NCI-H748 (cell line): Measurements from ENCODE around the gene GOLGA8R.
"Not testable (repeated sequence)": the region's sequence is repeated elsewhere in the genome, so short reads cannot be mapped to it uniquely, and the experiment has no call there.

Experiments used
- DNase-seq: peaks from one replicate; lab custom pipeline; 2025; ENCODE audit not compliant: unreplicated experiment; lab: John Stamatoyannopoulos, UW

Gene GOLGA8R

GRCh38 chr15:30414160-30414559 lies at the start of gene GOLGA8R:
GOLGA8R (minus strand) TSS chr15:30414260; CDS start chr15:30414162, 98 bp downstream.
- not testable (repeated sequence) for DNase-seq

- not testable (repeated sequence) for DNase-seq
Measured at GRCh38 chr15:30463849-30464248, 49.8 kb upstream of the GOLGA8R start.

GRCh38 chr15:30462176-30462575 lies 48.1 kb upstream of the GOLGA8R start:
- not testable (repeated sequence) for DNase-seq

GRCh38 chr15:30452702-30453101 lies 38.6 kb upstream of the GOLGA8R start:
- DNase-seq = not testable (repeated sequence)

- not testable (repeated sequence) for DNase-seq
Measured at GRCh38 chr15:30438348-30438747, 24.3 kb upstream of the GOLGA8R start.

GRCh38 chr15:30435878-30436277 lies 21.8 kb upstream of the GOLGA8R start:
- not testable (repeated sequence) for DNase-seq

- not testable (repeated sequence) for DNase-seq
Measured at GRCh38 chr15:30420723-30421122, 6.7 kb upstream of the GOLGA8R start.

- DNase-seq = not testable (repeated sequence)
Measured at GRCh38 chr15:30407636-30408035, 6.4 kb downstream of the GOLGA8R start.

GRCh38 chr15:30398988-30399387 lies 15.1 kb downstream of the GOLGA8R start:
- DNase-seq = not testable (repeated sequence)

- DNase-seq = not testable (repeated sequence)
Measured at GRCh38 chr15:30393664-30393991, 20.4 kb downstream of the GOLGA8R start.

GRCh38 chr15:30392766-30393663 lies 21.0 kb downstream of the GOLGA8R start, which contains the start of gene CHRFAM7A:
CHRFAM7A (minus strand) TSS chr15:30393540; CDS start chr15:30383351, 10,189 bp downstream.
- DNase-seq = not testable (repeated sequence)

GRCh38 chr15:30386318-30386887 lies 27.7 kb downstream of the GOLGA8R start:
- DNase-seq = not testable (repeated sequence)

GRCh38 chr15:30377082-30377413 lies 37.0 kb downstream of the GOLGA8R start:
- DNase-seq = not testable (repeated sequence)

- DNase-seq = not testable (repeated sequence)
Measured at GRCh38 chr15:30376375-30377081, 37.5 kb downstream of the GOLGA8R start.

- not testable (repeated sequence) for DNase-seq
Measured at GRCh38 chr15:30375872-30376271, 38.2 kb downstream of the GOLGA8R start.

- DNase-seq = not testable (repeated sequence)
Measured at GRCh38 chr15:30374862-30375261, 39.2 kb downstream of the GOLGA8R start.

- DNase-seq = not testable (repeated sequence)
Measured at GRCh38 chr15:30368271-30368670, 45.8 kb downstream of the GOLGA8R start.

- DNase-seq = not testable (repeated sequence)
Measured at GRCh38 chr15:30367246-30367645, 46.8 kb downstream of the GOLGA8R start.

- DNase-seq = not testable (repeated sequence)
Measured at GRCh38 chr15:30361404-30361803, 52.7 kb downstream of the GOLGA8R start.

- not testable (repeated sequence) for DNase-seq
Measured at GRCh38 chr15:30360990-30361389, 53.1 kb downstream of the GOLGA8R start.

- not testable (repeated sequence) for DNase-seq
Measured at GRCh38 chr15:30355043-30355442, 59.0 kb downstream of the GOLGA8R start.
